Esophagus muscularis mucosa (tissue), 4 donors: ENCODE measurements around the gene FREM2. TPM values are rescaled to one million over a fixed set of nuclear protein-coding genes. Genes with fewer than 3 reads are reported as not detected.

Experiments
- DNase-seq: peaks from one replicate; pipeline ENCODE4 v3.0.0-alpha.2; 2017; ENCODE audit errors: extremely low spot score
- H3K27ac ChIP-seq, 4 donors: fragments of 200-600 bp; sonication (generic); replicated peaks in 1 of 4; 1 replicate in 3 of 4; 2 replicates in 1 of 4; pipeline ENCODE4 v1.5.1; 2016 to 2019; ENCODE audit warnings: mild to moderate bottlenecking in 1 of 4
- H3K27me3 ChIP-seq, 4 donors: fragments of 200-600 bp; sonication (generic); one replicate each; pipeline versions ENCODE4 v1.5.1 to v1.6.0; 2016 to 2019
- H3K36me3 ChIP-seq, 4 donors: fragments of 200-600 bp; sonication (generic); one replicate each; pipeline ENCODE4 v1.5.1; 2016 to 2019
- H3K4me1 ChIP-seq, 4 donors: fragments of 200-600 bp; sonication (generic); one replicate each; pipeline ENCODE4 v1.5.1; 2016 to 2019
- H3K4me3 ChIP-seq, 4 donors: fragments of 200-600 bp; sonication (generic); 1 replicate in 2 of 4; 2 replicates in 2 of 4; pipeline ENCODE4 v1.5.1; 2016 to 2019; ENCODE audit warnings: mild to moderate bottlenecking in 4 of 4, moderate library complexity in 1 of 4
- H3K9me3 ChIP-seq, 4 donors: fragments of 200-600 bp; sonication (generic); 1 replicate in 3 of 4; 2 replicates in 1 of 4; pipeline ENCODE4 v1.5.1; 2016 to 2019
- EP300 ChIP-seq: sonication (generic); formaldehyde crosslinking; IDR thresholded peaks from one replicate; pipeline ENCODE4 v1.6.1; 2017; ENCODE audit warnings: antibody characterized with exemption
- POLR2A ChIP-seq: fragments of 450-650 bp; IDR thresholded peaks from one replicate; pipeline ENCODE4 v1.6.1; 2017; ENCODE audit warnings: antibody characterized with exemption, moderate library complexity, mild to moderate bottlenecking, low read depth
- POLR2AphosphoS5 ChIP-seq, 2 donors: sonication (generic); formaldehyde crosslinking; IDR thresholded peaks; one replicate each; pipeline ENCODE4 v1.6.1; 2017; ENCODE audit warnings: antibody characterized with exemption in 2 of 2
- WGBS: methylation state at CpG from one replicate; pipeline ENCODE4 v1.1.5; 2018; 5-methylcytosine and 5-hydroxymethylcytosine counted together
- intact Hi-C: fragments of 100-400 bp; cut with DNase I; formaldehyde crosslinking; loops from one replicate; pipeline ENCODE4 v1.15.1; 2023
- total RNA-seq, 4 donors: library from RNA; depleted of rRNA; stranded (reverse); fragments of >200 nt; gene quantifications; one replicate each; pipeline versions ENCODE4 v1.1.0 to v1.2.1, GENCODE V29; 2016
- TF ChIP-seq, protein P1 (sequence below), 3 experiments: fragments of 200-600 bp in 2 of 3; fragments of 450-650 bp in 1 of 3; sonication (generic) in 2 of 3; IDR thresholded peaks; one replicate each; pipeline ENCODE4 v1.5.1; 2017 to 2019; ENCODE audit warnings: antibody characterized with exemption in 3 of 3, mild to moderate bottlenecking in 2 of 3, moderate library complexity in 1 of 3

FREM2 gene
- total RNA-seq, 4 donors from 2014 or later = 0.13 to 0.34 (median 0.33) TPM; not detected in 1

DNA sequence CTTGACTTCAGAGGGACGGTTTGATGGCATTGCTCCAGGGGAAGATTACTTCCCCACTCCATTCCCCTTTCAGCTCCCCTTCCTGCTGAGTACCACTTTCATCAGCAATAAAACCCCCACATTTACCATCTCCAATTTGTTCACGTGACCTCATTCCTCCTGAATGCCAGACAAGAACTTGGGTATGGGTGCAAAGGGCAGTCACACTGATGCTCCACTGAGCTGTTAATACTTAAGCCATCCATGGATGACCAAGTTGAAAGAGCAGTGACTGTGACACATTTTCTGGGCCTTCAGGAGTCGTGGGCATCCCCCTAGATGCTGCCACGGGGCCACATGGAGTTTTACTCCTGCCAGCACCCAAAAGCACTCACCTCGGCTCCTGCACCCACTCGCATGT is 210.6 kb downstream of the FREM2 start:
- peaks cover 0 to 15% (median 5%) of the 10 kb centered on the region in 4 donors for H3K4me1 ChIP-seq
- DNase-seq = no peak
- no peak overlapping the region for H3K4me3 ChIP-seq
- H3K36me3 ChIP-seq = no peaks in the 10 kb centered on the region
- WGBS = 89% methylated on average over 6 of the region's 6 CpGs
- no peak overlapping the region for H3K27ac ChIP-seq
- no peaks in the 10 kb centered on the region for H3K9me3 ChIP-seq
- no peaks in the 10 kb centered on the region for H3K27me3 ChIP-seq
- TF ChIP-seq EP300 (no peak), POLR2AphosphoS5 (IDR thresholded peaks at IDR 0.05) (no peak), POLR2A (no peak)
- TF ChIP-seq, protein P1, sequence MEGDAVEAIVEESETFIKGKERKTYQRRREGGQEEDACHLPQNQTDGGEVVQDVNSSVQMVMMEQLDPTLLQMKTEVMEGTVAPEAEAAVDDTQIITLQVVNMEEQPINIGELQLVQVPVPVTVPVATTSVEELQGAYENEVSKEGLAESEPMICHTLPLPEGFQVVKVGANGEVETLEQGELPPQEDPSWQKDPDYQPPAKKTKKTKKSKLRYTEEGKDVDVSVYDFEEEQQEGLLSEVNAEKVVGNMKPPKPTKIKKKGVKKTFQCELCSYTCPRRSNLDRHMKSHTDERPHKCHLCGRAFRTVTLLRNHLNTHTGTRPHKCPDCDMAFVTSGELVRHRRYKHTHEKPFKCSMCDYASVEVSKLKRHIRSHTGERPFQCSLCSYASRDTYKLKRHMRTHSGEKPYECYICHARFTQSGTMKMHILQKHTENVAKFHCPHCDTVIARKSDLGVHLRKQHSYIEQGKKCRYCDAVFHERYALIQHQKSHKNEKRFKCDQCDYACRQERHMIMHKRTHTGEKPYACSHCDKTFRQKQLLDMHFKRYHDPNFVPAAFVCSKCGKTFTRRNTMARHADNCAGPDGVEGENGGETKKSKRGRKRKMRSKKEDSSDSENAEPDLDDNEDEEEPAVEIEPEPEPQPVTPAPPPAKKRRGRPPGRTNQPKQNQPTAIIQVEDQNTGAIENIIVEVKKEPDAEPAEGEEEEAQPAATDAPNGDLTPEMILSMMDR (IDR thresholded peaks at IDR 0.05) = no peak
- intact Hi-C loops = no loop called here

DNA sequence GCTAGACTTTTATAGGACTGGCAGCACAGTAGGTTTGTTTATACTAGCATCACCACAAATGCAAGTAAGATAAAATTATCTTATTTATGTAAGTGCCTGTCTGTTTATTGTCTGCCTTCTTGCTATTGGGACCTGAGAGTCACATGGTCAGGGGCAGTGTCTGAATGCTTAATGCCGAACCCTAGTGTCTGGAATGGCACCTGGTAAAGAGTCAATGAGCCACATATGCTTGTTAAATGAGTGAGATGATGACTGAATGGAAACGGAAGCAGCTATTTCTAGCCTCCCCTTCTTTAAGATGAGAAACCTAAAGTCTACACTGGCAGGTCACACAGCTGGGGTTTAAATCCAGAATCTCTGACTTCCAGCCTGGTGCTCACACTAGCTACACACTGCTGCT is 211.6 kb downstream of the FREM2 start:
- TF ChIP-seq POLR2A = no peak
- TF ChIP-seq, protein P1 (IDR thresholded peaks at IDR 0.05) = no peak
- TF ChIP-seq POLR2AphosphoS5 (IDR thresholded peaks at IDR 0.05) = no peak
- TF ChIP-seq EP300 = no peak
- no peak overlapping the region for H3K27ac ChIP-seq
- intact Hi-C loops = no loop called here
- peaks cover 0 to 15% (median 5%) of the 10 kb centered on the region in 4 donors for H3K4me1 ChIP-seq
- WGBS = 36% methylated on average over 2 of the region's 2 CpGs
- H3K4me3 ChIP-seq = no peak overlapping the region
- H3K36me3 ChIP-seq = no peaks in the 10 kb centered on the region
- no peak for DNase-seq
- no peaks in the 10 kb centered on the region for H3K27me3 ChIP-seq
- H3K9me3 ChIP-seq = no peaks in the 10 kb centered on the region

DNA sequence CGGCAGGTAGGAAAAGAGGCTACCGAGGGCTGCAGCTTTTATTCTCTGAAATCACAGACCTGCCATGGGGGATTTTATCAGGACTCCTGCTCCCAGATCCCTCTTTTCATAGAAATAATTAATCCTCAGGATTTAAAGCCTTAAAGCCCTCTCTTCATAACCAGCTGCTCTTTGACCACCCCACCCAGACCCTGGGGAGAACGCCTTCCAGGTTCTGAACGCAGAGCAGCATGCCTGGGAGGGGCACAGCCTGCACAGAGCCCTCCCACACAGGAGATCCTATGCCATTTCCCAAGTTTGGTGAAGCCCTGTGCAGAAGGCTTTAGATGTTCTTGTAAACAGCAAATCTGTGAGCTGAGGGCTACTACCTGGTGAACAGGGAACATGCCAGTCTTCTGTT is 212.7 kb downstream of the FREM2 start:
- intact Hi-C loops = no loop called here
- H3K9me3 ChIP-seq = no peaks in the 10 kb centered on the region
- DNase-seq = no peak
- no peak overlapping the region for H3K27ac ChIP-seq
- TF ChIP-seq, protein P1 (IDR thresholded peaks at IDR 0.05) = no peak
- TF ChIP-seq POLR2AphosphoS5 (IDR thresholded peaks at IDR 0.05) = no peak
- no peak for TF ChIP-seq EP300
- TF ChIP-seq POLR2A = no peak
- WGBS = 75% methylated on average over 4 of the region's 4 CpGs
- no peaks in the 10 kb centered on the region for H3K36me3 ChIP-seq
- H3K4me1 ChIP-seq = peaks cover 0 to 15% (median 5%) of the 10 kb centered on the region in 4 donors
- no peak overlapping the region for H3K4me3 ChIP-seq
- H3K27me3 ChIP-seq = no peaks in the 10 kb centered on the region

DNA sequence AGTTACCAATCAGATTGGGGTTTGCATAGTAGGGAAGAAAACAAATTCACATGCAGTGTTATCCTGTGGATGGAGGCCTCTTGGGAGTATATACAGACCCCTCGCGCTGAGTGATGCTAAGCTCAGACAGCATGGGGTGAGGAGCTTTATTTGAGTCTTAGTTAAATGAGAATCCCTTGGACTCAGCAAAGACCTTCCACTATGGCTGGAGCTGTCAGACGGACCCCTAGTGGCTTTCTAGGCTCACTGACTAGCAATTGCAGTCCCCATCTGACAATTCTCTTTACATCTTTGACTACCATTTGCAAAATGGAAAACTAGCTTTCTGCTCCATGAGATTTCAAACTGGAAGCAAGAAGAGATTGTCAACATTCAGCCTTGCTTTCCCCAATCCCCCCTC is 213.3 kb downstream of the FREM2 start:
- TF ChIP-seq, protein P1 (IDR thresholded peaks at IDR 0.05) = no peak
- TF ChIP-seq EP300 (no peak), POLR2AphosphoS5 (IDR thresholded peaks at IDR 0.05) (no peak), POLR2A (no peak)
- 94% methylated on average over 3 of the region's 3 CpGs for WGBS

DNA sequence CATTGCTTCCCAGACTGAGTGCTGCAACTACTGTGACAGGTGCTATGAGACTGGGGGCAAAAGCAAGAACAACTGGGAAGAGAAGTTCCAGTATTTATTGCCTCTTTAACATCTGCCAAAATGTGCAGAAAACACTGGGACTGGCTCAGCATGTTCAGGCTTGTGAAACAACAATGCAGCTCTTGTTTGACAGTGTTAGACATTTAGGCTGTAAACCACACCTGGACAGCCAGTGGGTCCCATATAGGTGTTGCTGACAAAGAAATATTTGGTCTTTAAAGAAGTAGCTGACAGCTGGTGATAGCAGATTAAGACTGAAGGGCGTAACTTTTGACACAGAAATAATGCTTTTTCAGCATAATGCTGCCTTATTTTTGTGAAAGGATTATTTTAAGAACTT is 215.7 kb downstream of the FREM2 start:
- no peaks in the 10 kb centered on the region for H3K27me3 ChIP-seq
- no peak overlapping the region for H3K27ac ChIP-seq
- H3K4me1 ChIP-seq = peaks cover 0 to 15% (median 5%) of the 10 kb centered on the region in 4 donors
- H3K36me3 ChIP-seq = no peaks in the 10 kb centered on the region
- no peaks in the 10 kb centered on the region for H3K9me3 ChIP-seq
- TF ChIP-seq POLR2A = no peak
- TF ChIP-seq, protein P1 (IDR thresholded peaks at IDR 0.05) = no peak
- TF ChIP-seq POLR2AphosphoS5 (IDR thresholded peaks at IDR 0.05) = no peak
- TF ChIP-seq EP300 = no peak
- no peak overlapping the region for H3K4me3 ChIP-seq
- no peak for DNase-seq
- WGBS = 68% methylated on average over 1 of the region's 1 CpG
- intact Hi-C loops = no loop called here

More for the DNA sequence above, 213.3 kb downstream of the FREM2 start:
- Histone ChIP-seq H3K4me3 (no peak overlapping the region), H3K27ac (no peak overlapping the region), H3K36me3 (no peaks in the 10 kb centered on the region), H3K9me3 (no peaks in the 10 kb centered on the region), H3K27me3 (no peaks in the 10 kb centered on the region), H3K4me1 (peaks cover 0 to 15% (median 5%) of the 10 kb centered on the region in 4 donors)
- intact Hi-C loops = no loop called here
- no peak for DNase-seq
